GM19023 (cell line): ENCODE measurements around the gene MANEA.
"Not testable (repeated sequence)": the region's sequence is repeated elsewhere in the genome, so short reads cannot be mapped to it uniquely, and the experiment has no call there.

Experiments used
- ATAC-seq: cut with Tn5 transposase; IDR thresholded peaks from one replicate; pipeline ENCODE4 v1.9.1; 2021; ENCODE audit warnings: mild to moderate bottlenecking, moderate library complexity; ENCODE audit not compliant: unreplicated experiment

MANEA gene, protein sequence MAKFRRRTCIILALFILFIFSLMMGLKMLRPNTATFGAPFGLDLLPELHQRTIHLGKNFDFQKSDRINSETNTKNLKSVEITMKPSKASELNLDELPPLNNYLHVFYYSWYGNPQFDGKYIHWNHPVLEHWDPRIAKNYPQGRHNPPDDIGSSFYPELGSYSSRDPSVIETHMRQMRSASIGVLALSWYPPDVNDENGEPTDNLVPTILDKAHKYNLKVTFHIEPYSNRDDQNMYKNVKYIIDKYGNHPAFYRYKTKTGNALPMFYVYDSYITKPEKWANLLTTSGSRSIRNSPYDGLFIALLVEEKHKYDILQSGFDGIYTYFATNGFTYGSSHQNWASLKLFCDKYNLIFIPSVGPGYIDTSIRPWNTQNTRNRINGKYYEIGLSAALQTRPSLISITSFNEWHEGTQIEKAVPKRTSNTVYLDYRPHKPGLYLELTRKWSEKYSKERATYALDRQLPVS

DNA sequence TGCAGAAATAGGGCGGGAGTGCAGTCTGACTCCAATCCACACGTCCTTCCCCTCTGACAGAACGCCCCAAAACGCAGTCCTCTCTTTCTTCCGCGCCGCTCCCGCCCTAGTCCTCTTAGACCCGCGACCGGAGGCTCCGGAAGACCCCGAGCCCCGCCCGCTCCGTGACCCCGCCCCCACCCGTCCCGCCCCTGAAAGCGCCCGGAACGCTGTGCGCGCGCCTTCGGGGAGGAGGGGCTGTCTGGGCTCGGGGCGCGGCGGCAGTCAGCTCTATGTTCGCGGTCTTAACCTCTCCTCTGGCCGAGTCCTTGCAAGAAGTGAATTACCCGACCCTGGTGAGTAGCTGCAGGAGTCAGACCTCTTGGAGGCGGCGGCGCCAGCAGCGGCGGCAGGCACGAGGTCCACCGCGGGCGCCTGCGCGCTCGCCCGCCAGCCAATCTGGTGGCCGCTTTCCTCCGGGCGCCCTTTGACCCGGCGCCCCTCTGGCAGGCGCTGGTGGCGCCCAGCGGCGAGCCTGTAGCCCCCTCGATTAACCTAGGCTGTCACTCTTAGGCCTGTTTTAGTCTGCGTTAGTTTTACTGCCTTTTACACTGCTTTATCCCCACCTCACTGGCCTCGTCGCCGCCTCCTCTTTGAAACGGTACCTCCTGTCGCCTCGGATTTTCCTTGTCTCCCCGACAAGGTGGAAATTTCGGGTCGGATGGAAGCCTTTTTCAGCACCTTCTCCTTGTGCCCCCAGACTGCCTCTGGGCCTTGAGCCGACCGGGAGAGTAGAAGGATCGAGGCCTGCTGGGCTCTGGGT is at the start of gene MANEA:
MANEA (plus strand) TSS at position 232 of the 802 bp plus-strand sequence. CDS start 8,905 bp downstream, outside the sequence.
- peak; percentile 83 for ATAC-seq

GRCh38 chr6:95529762-95530161 is 47.6 kb upstream of the MANEA start:
- no peak for ATAC-seq

GRCh38 chr6:95530176-95530819 is 47.0 kb upstream of the MANEA start:
- no peak for ATAC-seq

DNA sequence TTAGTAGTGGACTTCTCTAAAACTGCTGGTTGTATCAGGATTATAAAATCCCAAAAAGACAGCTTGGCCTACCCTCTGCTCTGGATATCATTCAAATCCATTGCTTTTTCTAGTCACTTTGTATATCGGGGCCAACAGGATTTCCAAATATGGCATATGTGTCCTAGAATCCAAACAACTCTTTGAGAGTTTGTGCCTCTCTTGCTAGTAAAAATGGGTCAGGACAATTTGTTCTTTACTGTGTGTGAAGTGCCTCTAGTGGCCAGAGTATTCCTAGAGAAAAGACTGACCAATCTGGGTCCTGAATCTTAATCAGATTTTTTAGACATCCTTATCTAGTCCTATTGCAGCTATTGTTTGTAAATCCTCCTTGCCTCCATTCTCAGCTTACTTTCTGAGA is 33.5 kb upstream of the MANEA start:
- ATAC-seq: no peak

- no peak for ATAC-seq
These were observed 32.7 kb upstream of the MANEA start for GRCh38 chr6:95544517-95545225.

DNA sequence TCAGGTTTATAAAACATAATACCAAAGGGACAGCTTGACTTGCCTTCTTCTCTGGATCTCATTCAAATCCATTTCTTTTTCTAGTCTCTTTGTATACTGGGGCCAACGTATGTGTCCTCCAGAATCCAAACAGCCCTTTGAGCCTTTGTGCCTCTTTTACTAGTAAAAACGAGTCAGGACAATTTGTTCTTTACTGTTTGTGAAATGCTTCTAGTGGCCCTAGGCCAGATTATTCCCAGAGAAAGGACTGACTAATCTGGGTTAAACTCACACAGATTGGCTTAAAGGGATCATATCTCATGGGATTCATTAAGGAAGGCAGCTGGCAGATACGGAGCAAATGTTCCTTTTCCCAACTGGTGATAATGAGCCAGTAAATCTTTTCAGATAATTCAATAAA is 32.1 kb upstream of the MANEA start:
- no peak for ATAC-seq

DNA sequence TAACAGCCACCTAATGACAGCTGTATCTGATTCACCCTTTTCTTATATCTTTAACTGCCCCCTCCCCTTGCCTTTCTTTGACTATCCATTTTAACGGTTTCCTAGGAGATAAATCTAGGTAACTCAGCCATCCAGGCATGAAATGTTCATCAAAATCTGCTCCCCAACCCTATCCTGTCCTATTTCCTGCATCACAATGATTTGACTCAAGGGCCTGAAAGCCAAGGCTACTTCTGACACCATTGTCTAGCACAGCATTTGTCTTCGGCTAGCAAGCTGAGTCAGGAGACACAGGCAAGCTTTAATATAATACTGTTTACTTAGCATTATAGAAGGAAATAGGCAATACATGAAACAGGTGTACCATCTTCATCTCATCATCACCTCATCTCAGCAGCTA is 31.6 kb upstream of the MANEA start:
- no peak for ATAC-seq

DNA sequence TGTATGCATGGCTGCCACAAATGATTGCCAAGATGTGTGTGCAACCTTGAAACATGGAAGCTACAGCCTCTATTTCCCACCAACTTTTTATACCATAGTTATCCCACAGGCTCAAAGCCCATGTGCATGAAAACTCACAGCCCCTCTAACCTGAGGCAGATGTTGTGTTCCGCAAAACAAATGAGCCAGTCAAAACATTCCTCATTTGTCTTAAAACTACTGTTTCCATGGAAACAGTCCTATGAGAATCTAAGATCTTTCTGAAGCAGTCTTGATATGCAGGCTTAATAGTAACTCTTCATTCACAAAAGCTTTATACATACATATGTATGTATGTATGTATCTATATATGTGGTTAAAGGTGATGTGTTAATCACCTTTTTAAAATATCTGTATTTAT is 31.2 kb upstream of the MANEA start:
- ATAC-seq: no peak

GRCh38 chr6:95547043-95547442 is 30.3 kb upstream of the MANEA start:
- no peak for ATAC-seq

DNA sequence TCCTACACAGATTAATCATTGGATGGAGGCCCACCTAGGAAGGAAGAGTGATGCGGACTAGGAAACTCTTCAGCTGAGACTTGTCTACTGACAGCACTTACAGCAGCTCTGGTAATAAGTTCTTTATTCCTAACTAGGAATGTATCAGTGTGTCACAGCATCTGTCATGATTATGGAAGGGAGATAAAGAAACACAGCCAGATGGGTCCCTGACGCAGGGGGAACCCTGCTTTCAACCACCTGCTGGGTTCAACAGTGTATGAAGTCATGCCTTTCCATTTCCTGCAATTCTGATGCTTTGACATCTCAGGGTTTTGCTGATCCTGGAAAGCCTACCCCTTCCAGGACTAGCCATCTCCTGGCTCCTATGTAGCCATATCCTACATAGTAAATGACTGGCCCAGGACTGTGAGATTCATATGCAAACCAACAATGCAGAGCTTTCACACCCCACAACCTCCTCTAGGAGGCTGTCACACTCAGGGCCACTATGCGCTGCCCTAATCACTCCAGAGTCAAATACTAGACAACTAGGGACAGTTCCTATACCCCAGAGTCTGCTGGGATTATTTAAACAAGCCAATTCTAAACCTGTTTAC is 29.0 kb upstream of the MANEA start:
- no peak for ATAC-seq

GRCh38 chr6:95551678-95552324 is 25.5 kb upstream of the MANEA start:
- no peak for ATAC-seq

DNA sequence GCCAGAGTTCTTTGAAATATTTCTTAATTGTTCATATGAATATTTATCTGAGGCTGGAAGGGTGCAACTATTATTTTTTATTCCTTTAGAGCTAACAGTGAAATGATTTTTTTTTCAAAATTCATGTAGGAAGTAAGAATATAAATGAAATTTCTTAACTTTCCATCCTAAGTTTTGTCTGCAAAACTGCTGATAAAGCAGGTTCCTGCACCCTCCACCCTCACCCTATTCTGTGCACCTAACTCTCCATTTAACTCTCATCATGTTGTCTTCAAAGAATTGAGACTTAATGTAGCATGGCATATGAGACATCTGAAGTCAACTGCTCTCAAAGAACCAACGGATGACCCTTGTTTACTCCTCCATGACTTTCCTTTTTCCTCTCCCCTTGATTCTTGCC is 23.5 kb upstream of the MANEA start:
- no peak for ATAC-seq

- not testable (repeated sequence) for ATAC-seq
These were observed 16.4 kb upstream of the MANEA start for GRCh38 chr6:95560956-95561355.

GRCh38 chr6:95569560-95569959 is 7.8 kb upstream of the MANEA start:
- no peak for ATAC-seq

DNA sequence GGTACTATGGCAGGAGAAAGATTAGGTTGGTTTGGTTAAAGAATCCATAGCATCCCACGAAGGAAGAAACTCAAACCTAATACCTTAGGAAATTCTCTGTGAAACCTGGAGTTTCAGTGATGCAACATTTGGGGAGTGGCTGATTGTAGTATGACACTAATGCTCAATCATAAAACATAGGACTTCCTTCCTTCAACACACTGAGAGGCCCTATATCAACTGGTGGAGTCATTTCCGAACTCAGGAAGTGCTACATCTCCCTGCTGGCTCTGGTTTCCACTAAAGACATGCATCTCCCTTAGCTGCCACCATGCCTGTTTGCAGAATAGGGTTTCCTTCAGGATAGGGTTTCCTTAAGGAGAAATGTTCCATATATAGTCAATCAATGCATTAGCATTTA is 5.2 kb upstream of the MANEA start:
- no peak for ATAC-seq

DNA sequence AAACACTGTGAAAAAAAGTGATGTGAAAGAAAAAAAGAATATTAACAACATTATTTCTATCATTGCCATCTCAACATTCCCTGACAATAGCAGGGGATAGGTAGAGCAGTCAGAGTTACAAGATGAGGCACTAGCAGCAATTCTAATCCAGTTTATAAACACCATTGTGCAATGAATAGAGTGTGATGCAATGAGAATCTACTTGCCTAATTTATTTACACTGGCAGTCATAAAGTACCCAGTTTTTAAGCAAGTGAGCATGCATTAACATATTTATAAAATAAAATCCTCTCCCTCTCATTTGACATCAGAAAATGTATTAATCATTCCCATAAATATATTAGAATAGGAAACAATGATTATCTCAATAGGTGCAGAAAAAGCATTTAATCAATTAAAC is 2.5 kb upstream of the MANEA start:
- ATAC-seq: no peak

DNA sequence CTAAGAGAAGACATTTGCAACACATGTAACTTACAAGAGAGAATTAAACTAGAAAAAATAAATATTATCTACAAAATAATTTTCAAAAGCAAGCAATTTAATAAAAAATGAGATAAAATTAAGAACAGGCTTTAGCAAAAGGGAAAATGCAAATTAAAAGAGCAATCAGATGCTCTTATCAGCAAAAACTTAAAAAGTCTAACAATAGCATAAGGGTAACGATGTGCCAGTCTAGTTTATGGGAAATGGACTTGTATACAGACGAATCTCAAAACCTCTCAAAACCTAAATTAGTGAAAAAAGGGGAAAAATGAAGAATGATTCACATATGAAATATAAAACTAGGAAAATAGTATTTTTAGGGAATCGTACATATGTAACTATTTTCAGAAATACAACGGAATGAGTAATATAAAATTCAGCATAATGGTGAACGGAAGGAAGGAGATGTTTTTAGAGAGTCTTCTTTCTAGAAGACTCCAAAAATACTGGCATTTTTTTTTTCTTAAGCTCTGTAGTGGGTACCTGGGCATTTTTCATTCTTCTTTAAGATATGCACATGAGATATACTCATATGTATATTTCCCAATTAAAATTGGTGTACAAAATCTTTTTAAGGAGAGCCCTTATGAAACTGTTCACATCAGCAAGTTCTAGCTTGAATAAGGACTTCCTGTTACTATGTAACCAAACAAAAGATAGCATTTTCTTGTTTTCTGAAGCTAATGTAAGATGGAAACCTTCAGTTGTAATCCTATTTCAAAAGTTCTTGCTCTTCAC is 927 bp upstream of the MANEA start:
- ATAC-seq: no peak

DNA sequence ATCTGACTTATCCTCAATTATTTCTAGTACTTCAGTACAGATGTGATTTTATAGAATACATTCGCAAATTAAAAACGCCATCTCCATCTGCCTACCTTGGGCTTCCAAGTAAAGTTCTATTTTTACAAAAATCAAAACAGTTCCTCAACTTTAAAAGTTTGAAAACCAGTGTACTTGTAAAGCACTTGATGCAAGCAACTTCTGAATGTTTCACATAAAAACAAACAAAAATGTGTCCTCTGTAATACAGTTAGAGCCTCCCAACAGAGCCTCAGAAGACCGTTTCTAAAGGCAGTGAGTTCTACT is 384 bp upstream of the MANEA start:
- ATAC-seq: no peak

GRCh38 chr6:95578106-95578410 is 723 bp downstream of the MANEA start:
- peak; percentile 24 for ATAC-seq

DNA sequence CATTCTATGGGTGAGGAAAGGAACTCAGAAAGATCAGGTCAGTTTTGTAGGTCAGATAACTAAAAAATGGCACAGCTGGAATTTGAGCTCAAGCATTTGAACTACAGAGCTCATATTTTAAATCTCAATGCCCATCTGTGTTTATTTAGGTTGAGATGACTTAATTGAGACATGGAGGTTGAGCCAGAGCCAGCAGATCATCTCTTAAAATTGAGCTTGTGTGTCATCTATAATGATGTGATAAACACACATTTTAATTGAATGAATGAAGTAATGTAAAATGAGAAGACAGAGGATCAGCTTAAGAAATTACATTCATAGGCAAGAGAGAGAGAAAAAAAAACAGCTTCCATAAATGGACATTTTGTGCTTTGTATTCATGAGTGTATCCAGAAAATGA is 3.7 kb downstream of the MANEA start:
- no peak for ATAC-seq
